Naive thymus-derived CD4-positive, alpha-beta T cell (primary cell): ENCODE results near the gene PCAT7. TPM values are rescaled to one million over a fixed set of nuclear protein-coding genes. Genes with fewer than 3 reads are reported as not detected.

Source experiments
- ATAC-seq: fragments of 150-1000 bp; cut with Tn5 transposase; 2 replicates; pipeline ENCODE4 v1.10.0; 2021; ENCODE audit warnings: mild to moderate bottlenecking, moderate library complexity
- CTCF ChIA-PET: fragments of 350-600 bp; sonication (Branson Sonifier 250); formaldehyde crosslinking; loops from one replicate; lab custom pipeline; 2021; ENCODE audit warnings: antibody characterized with exemption; lab: Charles Lee
- POLR2A ChIA-PET: fragments of 350-600 bp; sonication (Branson Sonifier 250); formaldehyde crosslinking; loops from one replicate; lab custom pipeline; 2021; ENCODE audit warnings: antibody characterized with exemption, inconsistent platforms; lab: Charles Lee
- DNase-seq, 9 donors: peaks; one replicate each; pipeline versions ENCODE4 v3.0.0 to v3.0.0-alpha.2; 2020 to 2022; ENCODE audit warnings: mixed read lengths in 1 of 9
- H3K27ac ChIP-seq: one replicate; pipeline ENCODE4 v1.7.0; 2013; ENCODE audit warnings: mild to moderate bottlenecking, low read depth, low read length, moderate library complexity
- H3K27me3 ChIP-seq, 2 donors: one replicate each; pipeline ENCODE4 v1.7.0; 2013; ENCODE audit warnings: low read length in 2 of 2, mild to moderate bottlenecking in 2 of 2, moderate library complexity in 2 of 2; ENCODE audit not compliant: control insufficient read depth in 2 of 2, insufficient read depth in 2 of 2
- H3K36me3 ChIP-seq, 3 experiments: 1 replicate in 2 of 3; 2 replicates in 1 of 3; pipeline ENCODE4 v1.7.0; 2013; ENCODE audit warnings: low read length in 3 of 3, mild to moderate bottlenecking in 3 of 3, moderate library complexity in 1 of 3; ENCODE audit not compliant: insufficient read depth in 3 of 3, control insufficient read depth in 2 of 3
- H3K4me1 ChIP-seq, 2 donors: one replicate each; pipeline ENCODE4 v1.7.0; 2013; ENCODE audit warnings: low read length in 2 of 2, mild to moderate bottlenecking in 2 of 2, moderate library complexity in 1 of 2; ENCODE audit not compliant: control insufficient read depth in 2 of 2, insufficient read depth in 2 of 2
- H3K4me3 ChIP-seq: 2 replicates; pipeline ENCODE4 v1.7.0; 2013; ENCODE audit warnings: mild to moderate bottlenecking, low read length
- H3K9me3 ChIP-seq, 3 experiments: 1 replicate in 2 of 3; 2 replicates in 1 of 3; pipeline ENCODE4 v1.7.0; 2013; ENCODE audit warnings: low read length in 3 of 3; ENCODE audit not compliant: control insufficient read depth in 2 of 3
- H3K27ac Mint-ChIP-seq, 9 donors: one replicate each; pipeline ENCODE4 v1.8.0; 2020 to 2022; ENCODE audit warnings: mixed read lengths in 9 of 9, mild to moderate bottlenecking in 8 of 9, moderate library complexity in 5 of 9, inconsistent platforms in 2 of 9
- H3K27me3 Mint-ChIP-seq, 5 donors: one replicate each; pipeline ENCODE4 v1.8.0; 2021 to 2022; ENCODE audit warnings: mixed read lengths in 5 of 5, mild to moderate bottlenecking in 1 of 5
- H3K36me3 Mint-ChIP-seq, 5 donors: one replicate each; pipeline ENCODE4 v1.8.0; 2020 to 2022; ENCODE audit warnings: mixed read lengths in 5 of 5, mild to moderate bottlenecking in 3 of 5, inconsistent platforms in 1 of 5
- H3K4me1 Mint-ChIP-seq, 7 donors: one replicate each; pipeline ENCODE4 v1.8.0; 2020 to 2022; ENCODE audit warnings: mixed read lengths in 7 of 7, mild to moderate bottlenecking in 3 of 7, inconsistent platforms in 1 of 7
- H3K4me3 Mint-ChIP-seq, 10 donors: one replicate each; pipeline ENCODE4 v1.8.0; 2020 to 2022; ENCODE audit warnings: mild to moderate bottlenecking in 10 of 10, mixed read lengths in 10 of 10, moderate library complexity in 6 of 10, inconsistent platforms in 2 of 10
- H3K9me3 Mint-ChIP-seq, 11 donors: one replicate each; pipeline ENCODE4 v1.8.0; 2020 to 2022; ENCODE audit warnings: mixed read lengths in 11 of 11, mild to moderate bottlenecking in 4 of 11, inconsistent platforms in 1 of 11, moderate library complexity in 1 of 11
- intact Hi-C, 2 donors: fragments of 100-400 bp; cut with micrococcal nuclease; formaldehyde crosslinking; loops; one replicate each; pipeline ENCODE4 v1.15.1; 2023
- polyA plus RNA-seq, 2 donors: library from polyadenylated mRNA; unstranded; fragments of 300-500 nt; fragmentation: Illumina TruSeq; gene quantifications; one replicate each; pipeline ENCODE4 v1.2.3, GENCODE V29; 2021
- total RNA-seq, 6 experiments: library from RNA in 5 of 6; stranded (reverse) in 5 of 6; gene quantifications; 1 replicate in 5 of 6; 2 replicates in 1 of 6; pipeline ENCODE4 v1.2.3 and lab custom pipeline; 2021 to 2026

Gene PCAT7
- total and polyA plus RNA-seq, 7 experiments from 2014 or later: 0.27 TPM; not detected in 6

DNA sequence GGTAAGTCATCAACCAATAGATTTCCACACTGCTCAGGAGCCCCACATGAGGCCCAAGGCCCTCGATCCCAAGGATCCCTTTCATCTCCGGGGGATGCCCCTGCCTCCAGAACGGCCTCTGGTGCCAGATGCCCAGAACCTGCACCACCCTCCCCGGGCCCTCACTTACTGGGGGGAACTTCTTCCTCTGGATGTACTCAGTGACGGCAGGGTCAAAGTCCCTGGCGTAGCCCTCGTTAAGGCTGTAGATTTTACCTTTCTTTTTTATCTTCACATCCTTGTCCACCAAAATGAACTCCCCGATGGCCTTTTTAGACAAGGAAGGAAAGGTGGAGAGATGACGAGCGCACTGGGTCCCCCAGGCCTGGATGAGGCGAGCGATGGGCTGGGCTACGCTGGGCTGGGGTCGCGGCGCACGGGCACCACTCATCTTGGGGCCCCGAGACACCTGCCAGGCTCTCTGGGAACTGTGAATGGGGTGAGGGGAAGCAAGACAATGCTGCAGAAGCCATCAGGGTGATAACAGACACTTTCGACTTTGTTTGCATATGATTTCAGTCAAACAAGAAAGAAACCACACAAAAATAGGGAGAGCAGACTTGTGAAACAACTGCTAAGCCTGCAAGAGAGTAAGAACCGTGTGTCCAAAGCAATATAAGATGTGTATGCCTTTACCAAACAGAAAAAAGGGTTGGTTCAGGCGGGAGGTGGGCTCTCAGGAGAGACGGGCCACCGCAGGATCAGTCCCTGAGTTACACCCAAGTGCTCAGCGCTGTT, 52.0 kb downstream of the PCAT7 start:
- Mint-ChIP-seq H3K9me3 (no peaks in the 10 kb centered on the region), H3K4me1 (peaks cover 6 to 11% (median 9%) of the 10 kb centered on the region in 7 donors), H3K36me3 (peaks cover 0 to 30% (median 13%) of the 10 kb centered on the region in 5 donors), H3K27me3 (peaks cover 0 to 34% (median 0%) of the 10 kb centered on the region in 5 donors), H3K27ac (no peak overlapping the region), H3K4me3 (no peak overlapping the region)
- peaks cover 0 to 3% of the 10 kb centered on the region in 2 donors for H3K27me3 ChIP-seq
- no peaks in the 10 kb centered on the region for H3K9me3 ChIP-seq
- intact Hi-C loops: no loop called here
- H3K4me1 ChIP-seq: peaks cover 0 to under 1% of the 10 kb centered on the region in 2 donors
- ChIA-PET POLR2A (no interaction called here), CTCF (interaction anchor here (0.9 kb wide), 1 partner anchor 591 kb away, joined by 3 read pairs; no protein-coding TSS in a partner anchor)
- H3K36me3 ChIP-seq: peaks cover 0 to 6% (median 0%) of the 10 kb centered on the region in 3 experiments
- no peak overlapping the region for H3K27ac ChIP-seq
- ATAC-seq: no peak
- no peak for DNase-seq
- no peak overlapping the region for H3K4me3 ChIP-seq

DNA sequence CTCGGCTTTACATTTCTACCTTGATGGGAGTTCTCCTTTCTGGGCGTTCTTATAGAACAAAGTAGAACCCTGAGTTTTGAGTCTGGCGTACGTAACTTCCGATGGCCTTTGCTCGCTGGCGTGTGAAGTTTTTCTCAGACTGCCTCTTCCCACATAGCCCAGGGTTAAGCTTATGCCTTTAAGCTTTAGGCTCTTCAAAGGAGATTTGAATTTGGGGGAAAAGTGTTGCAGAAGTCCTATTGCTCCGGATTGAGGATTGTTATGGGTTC, 52.5 kb downstream of the PCAT7 start:
- H3K36me3 ChIP-seq: peaks cover 0 to 6% (median 0%) of the 10 kb centered on the region in 3 experiments
- intact Hi-C loops: no loop called here
- no peak for DNase-seq
- no peak overlapping the region for H3K4me3 ChIP-seq
- ChIA-PET CTCF (no interaction called here), POLR2A (no interaction called here)
- no peak overlapping the region for H3K4me3 Mint-ChIP-seq
- H3K9me3 Mint-ChIP-seq: no peaks in the 10 kb centered on the region
- peaks cover 0 to 39% (median 0%) of the 10 kb centered on the region in 5 donors for H3K27me3 Mint-ChIP-seq
- peaks cover 7 to 16% (median 14%) of the 10 kb centered on the region in 7 donors for H3K4me1 Mint-ChIP-seq
- H3K4me1 ChIP-seq: peaks cover 0 to 4% of the 10 kb centered on the region in 2 donors
- H3K36me3 Mint-ChIP-seq: peaks cover 0 to 30% (median 13%) of the 10 kb centered on the region in 5 donors
- H3K27ac ChIP-seq: no peak overlapping the region
- H3K27me3 ChIP-seq: peaks cover 0 to 3% of the 10 kb centered on the region in 2 donors
- no peaks in the 10 kb centered on the region for H3K9me3 ChIP-seq
- no peak for ATAC-seq
- H3K27ac Mint-ChIP-seq: no peak overlapping the region

DNA sequence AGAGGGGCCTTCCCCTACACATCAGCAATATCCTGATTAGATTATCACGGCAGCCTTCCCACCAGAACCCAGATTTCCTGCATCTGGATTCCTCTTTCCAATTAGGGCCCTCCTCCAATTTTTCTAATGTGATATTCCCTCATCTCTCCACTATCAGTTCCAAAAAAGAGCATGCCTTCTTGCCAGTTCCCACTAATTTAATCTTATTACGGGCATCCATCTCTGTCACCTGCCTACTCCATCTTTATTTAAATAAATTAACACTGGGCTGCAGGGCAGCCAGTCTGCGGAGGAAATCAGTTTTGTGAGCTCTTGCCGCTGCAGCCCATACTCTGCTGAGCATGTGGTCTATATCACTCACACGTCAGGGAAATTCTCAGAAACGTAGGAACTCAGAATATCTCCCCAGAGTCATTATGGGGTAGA, 55.3 kb downstream of the PCAT7 start:
- Histone ChIP-seq H3K9me3 (no peaks in the 10 kb centered on the region), H3K4me1 (peaks cover 0 to 4% of the 10 kb centered on the region in 2 donors), H3K27me3 (no peaks in the 10 kb centered on the region), H3K27ac (no peak overlapping the region), H3K4me3 (no peak overlapping the region), H3K36me3 (peaks cover 0 to under 1% (median 0%) of the 10 kb centered on the region in 3 experiments)
- ChIA-PET POLR2A (no interaction called here), CTCF (no interaction called here)
- Mint-ChIP-seq H3K9me3 (no peaks in the 10 kb centered on the region), H3K36me3 (peaks cover 0 to 29% (median 13%) of the 10 kb centered on the region in 5 donors), H3K4me1 (peaks cover 0 to 16% (median 12%) of the 10 kb centered on the region in 7 donors), H3K27ac (no peak overlapping the region), H3K27me3 (peaks cover 0 to 36% (median 5%) of the 10 kb centered on the region in 5 donors), H3K4me3 (peak overlapping the region in 1 of 10 donors; percentile 16)
- no peak for DNase-seq
- no peak for ATAC-seq
- intact Hi-C loops: no loop called here

DNA sequence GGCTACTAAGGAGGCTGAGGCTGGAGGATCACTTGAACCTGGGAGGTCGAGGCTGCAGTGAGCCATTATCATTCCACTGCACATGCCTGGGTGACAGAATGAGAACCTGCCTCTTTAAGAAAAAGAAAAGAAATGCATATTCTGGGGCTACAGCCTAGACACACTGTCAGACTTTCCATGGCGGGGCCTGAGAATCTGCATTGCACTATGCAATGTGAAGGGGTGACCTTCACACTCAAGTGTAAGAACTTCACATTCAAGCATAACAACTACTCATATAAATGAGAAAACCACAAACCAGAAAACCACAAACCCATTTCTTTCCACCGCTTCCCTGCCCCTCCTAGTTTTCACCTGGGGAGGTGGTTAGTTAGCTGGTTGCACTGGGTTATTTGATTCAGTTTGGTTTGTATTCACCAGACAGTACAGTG, 56.8 kb downstream of the PCAT7 start:
- Mint-ChIP-seq H3K4me3 (peak overlapping the region in 1 of 10 donors; percentile 28), H3K4me1 (peaks cover 0 to 16% (median 12%) of the 10 kb centered on the region in 7 donors), H3K27ac (peak overlapping the region in 1 of 9 donors; percentile 5), H3K9me3 (no peaks in the 10 kb centered on the region), H3K36me3 (peaks cover 0 to 22% (median 13%) of the 10 kb centered on the region in 5 donors), H3K27me3 (peaks cover 0 to 28% (median 5%) of the 10 kb centered on the region in 5 donors)
- H3K4me1 ChIP-seq: peaks cover 0 to 4% of the 10 kb centered on the region in 2 donors
- POLR2A ChIA-PET: no interaction called here
- no peak overlapping the region for H3K27ac ChIP-seq
- DNase-seq: peak in 4 of 9 donors; percentile 5 to 33 (median 10)
- no peaks in the 10 kb centered on the region for H3K36me3 ChIP-seq
- no peak overlapping the region for H3K4me3 ChIP-seq
- intact Hi-C loops: no loop called here
- CTCF ChIA-PET: no interaction called here
- ATAC-seq: no peak
- no peaks in the 10 kb centered on the region for H3K27me3 ChIP-seq
- H3K9me3 ChIP-seq: no peaks in the 10 kb centered on the region

DNA sequence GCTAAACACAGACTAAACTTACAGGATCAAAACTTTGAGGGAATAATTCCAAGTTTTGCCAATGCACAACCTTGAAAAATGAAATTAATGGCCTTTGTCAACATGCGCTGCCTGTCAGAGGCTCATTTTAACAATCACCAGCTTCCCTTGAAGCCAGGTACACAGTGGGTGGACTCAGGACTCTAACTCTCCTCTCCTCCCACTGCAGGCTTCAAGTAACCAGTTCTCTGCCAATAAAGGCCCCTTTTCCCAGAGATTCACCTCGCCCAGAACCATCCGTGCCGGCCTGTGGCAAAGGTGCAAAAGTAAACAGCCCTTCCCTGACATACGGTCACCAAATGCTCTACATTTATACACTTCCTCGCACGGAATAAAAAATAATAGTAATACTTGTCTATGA, 57.2 kb downstream of the PCAT7 start:
- Histone ChIP-seq H3K4me1 (peaks cover 0 to 4% of the 10 kb centered on the region in 2 donors), H3K36me3 (no peaks in the 10 kb centered on the region), H3K4me3 (no peak overlapping the region), H3K27ac (no peak overlapping the region), H3K9me3 (no peaks in the 10 kb centered on the region), H3K27me3 (no peaks in the 10 kb centered on the region)
- no peak overlapping the region for H3K27ac Mint-ChIP-seq
- H3K27me3 Mint-ChIP-seq: peaks cover 0 to 31% (median 5%) of the 10 kb centered on the region in 5 donors
- ATAC-seq (no peak), DNase-seq (no peak)
- H3K4me3 Mint-ChIP-seq: no peak overlapping the region
- H3K4me1 Mint-ChIP-seq: peaks cover 0 to 16% (median 12%) of the 10 kb centered on the region in 7 donors
- intact Hi-C loops: no loop called here
- peaks cover 0 to 25% (median 13%) of the 10 kb centered on the region in 5 donors for H3K36me3 Mint-ChIP-seq
- CTCF ChIA-PET: no interaction called here
- no peaks in the 10 kb centered on the region for H3K9me3 Mint-ChIP-seq
- POLR2A ChIA-PET: no interaction called here

DNA sequence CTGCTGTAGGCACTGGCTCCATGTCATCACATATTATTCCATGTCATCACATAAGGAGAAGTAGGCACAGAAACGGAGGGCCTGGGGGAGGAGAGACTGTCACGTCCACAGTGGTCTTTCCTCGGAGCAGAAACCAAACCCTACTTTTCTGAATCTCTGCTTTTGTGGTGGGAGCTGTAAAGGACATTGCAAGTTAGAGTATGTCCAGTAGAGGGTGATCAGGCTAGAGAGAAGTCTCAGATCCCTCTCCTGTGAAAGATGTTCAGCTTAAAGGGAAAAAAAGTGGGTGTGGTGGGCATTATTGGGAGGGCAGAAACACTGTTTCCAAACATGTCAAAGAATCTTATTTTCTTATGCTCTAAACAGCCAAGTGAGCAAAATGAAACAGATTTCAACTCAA, 58.1 kb downstream of the PCAT7 start:
- peaks cover 0 to 33% (median 19%) of the 10 kb centered on the region in 5 donors for H3K36me3 Mint-ChIP-seq
- CTCF ChIA-PET: no interaction called here
- ATAC-seq: no peak
- no peak for DNase-seq
- H3K4me3 ChIP-seq: no peak overlapping the region
- peaks cover 0 to 16% (median 12%) of the 10 kb centered on the region in 7 donors for H3K4me1 Mint-ChIP-seq
- H3K4me3 Mint-ChIP-seq: peak overlapping the region in 1 of 10 donors; percentile 55
- H3K27ac Mint-ChIP-seq: no peak overlapping the region
- H3K4me1 ChIP-seq: peaks cover 0 to 4% of the 10 kb centered on the region in 2 donors
- H3K9me3 ChIP-seq: no peaks in the 10 kb centered on the region
- peaks cover 0 to 36% (median 5%) of the 10 kb centered on the region in 5 donors for H3K27me3 Mint-ChIP-seq
- intact Hi-C loops: no loop called here
- H3K27me3 ChIP-seq: no peaks in the 10 kb centered on the region
- POLR2A ChIA-PET: no interaction called here
- no peaks in the 10 kb centered on the region for H3K36me3 ChIP-seq
- H3K27ac ChIP-seq: no peak overlapping the region
- H3K9me3 Mint-ChIP-seq: no peaks in the 10 kb centered on the region
